Measurements from ENCODE around the gene RPL39. TPM values are rescaled to one million over a fixed set of nuclear protein-coding genes. Genes with fewer than 3 reads are reported as not detected.
A peak's percentile ranks its signal among the peaks of the same experiment; 100 is the strongest.

RPL39 gene
- total and polyA plus RNA-seq, 12 donors: 1,035 to 6,428 (median 1,087) TPM

GRCh38 chrX:119801253-119802221 lies 10.1 kb upstream of the RPL39 start:
- intact Hi-C loops (cut with DNase I): no loop called here
- H3K4me1 ChIP-seq: no peaks in the 10 kb centered on the region
- ATAC-seq: no peak
- H3K36me3 ChIP-seq: no peaks in the 10 kb centered on the region
- no peaks in the 10 kb centered on the region for H3K27me3 ChIP-seq
- 92 to 100% methylated on average over 2 of the region's 2 CpGs for WGBS, 2 donors
- no peaks in the 10 kb centered on the region for H3K9me3 ChIP-seq
- no peak overlapping the region for H3K27ac ChIP-seq
- TF ChIP-seq CTCF (IDR thresholded peaks at IDR 0.05): no peak
- no peak overlapping the region for H3K4me3 ChIP-seq
- no peak for DNase-seq

GRCh38 chrX:119790977-119791436 lies 423 bp downstream of the RPL39 start:
- DNase-seq (peak; percentile 5 to 12), ATAC-seq (peak; percentile 30 to 59 (median 44))
- WGBS, 2 donors: 0 to 1% methylated on average over 31 of the region's 31 CpGs
- Histone ChIP-seq H3K27ac (peak overlapping the region; percentile 91 to 99 (median 95)), H3K36me3 (peaks cover 0 to 37% (median 0%) of the 10 kb centered on the region in 9 donors), H3K4me3 (peak overlapping the region; percentile 50 to 84 (median 76)), H3K4me1 (peaks cover 0 to 42% (median 36%) of the 10 kb centered on the region in 9 donors), H3K27me3 (no peaks in the 10 kb centered on the region), H3K9me3 (peaks cover 0 to 4% (median 0%) of the 10 kb centered on the region in 11 donors)
- TF ChIP-seq CTCF (IDR thresholded peaks at IDR 0.05): peak in 4 of 9 donors; percentile 15 to 36 (median 27)
- intact Hi-C loops (cut with DNase I): loop anchor here in 5 of 10 donors (1.0 to 10.0 kb wide), 5 partner anchors 54 to 84 kb away; partner anchors contain the start of genes NDUFA1 (in 5 of the 5), RNF113A (in 5 of the 5) and UPF3B (in 1 of the 5)

GRCh38 chrX:119784747-119785446 lies 6.5 kb downstream of the RPL39 start:
- DNase-seq: peak in 1 of 2 donors; percentile 21
- WGBS, 2 donors: 85 to 86% methylated on average over 14 of the region's 14 CpGs
- peak in 2 of 8 donors; percentile 33 to 37 for ATAC-seq
- Histone ChIP-seq H3K27ac (no peak overlapping the region), H3K9me3 (no peaks in the 10 kb centered on the region), H3K4me3 (no peak overlapping the region), H3K4me1 (peaks cover 0 to 31% (median 23%) of the 10 kb centered on the region in 9 donors), H3K27me3 (no peaks in the 10 kb centered on the region), H3K36me3 (peaks cover 0 to 75% (median 0%) of the 10 kb centered on the region in 9 donors)
- TF ChIP-seq CTCF (IDR thresholded peaks at IDR 0.05): peak in 7 of 9 donors; percentile 23 to 59 (median 31)
- intact Hi-C loops (cut with DNase I): loop anchor here in 2 of 10 donors (10.0 kb wide), 1 partner anchor 90 kb away; the partner anchor contains the start of genes NDUFA1 (in 2 of the 2) and RNF113A (in 2 of the 2)

- no peak for TF ChIP-seq CTCF (IDR thresholded peaks at IDR 0.05)
- WGBS, 2 donors: 85 to 97% methylated on average over 5 of the region's 5 CpGs
Observed at GRCh38 chrX:119783026-119783425, 8.4 kb downstream of the RPL39 start.

More at GRCh38 chrX:119783026-119783425, 8.4 kb downstream of the RPL39 start:
- no peak for ATAC-seq
- intact Hi-C loops (cut with DNase I): loop anchor here in 2 of 10 donors (10.0 kb wide), 1 partner anchor 92 kb away; the partner anchor contains the start of genes NDUFA1 (in 2 of the 2) and RNF113A (in 2 of the 2)
- DNase-seq: no peak
- Histone ChIP-seq H3K4me3 (no peak overlapping the region), H3K9me3 (no peaks in the 10 kb centered on the region), H3K36me3 (peaks cover 0 to 58% (median 0%) of the 10 kb centered on the region in 9 donors), H3K27ac (no peak overlapping the region), H3K27me3 (no peaks in the 10 kb centered on the region), H3K4me1 (peaks cover 0 to 14% (median 7%) of the 10 kb centered on the region in 9 donors)
